ENCODE measurements around the gene ADRA1B. TPM values are rescaled to one million over a fixed set of nuclear protein-coding genes. Genes with fewer than 3 reads are reported as not detected.

ADRA1B gene
- total RNA-seq, 2 experiments from 2014 or later = not detected

- Mint-ChIP-seq H3K27me3 (ENCODE audit: low read depth) (no peaks in the 10 kb centered on the region), H3K4me3 (no peak overlapping the region), H3K4me1 (ENCODE audit: low read depth) (peaks cover 20% of the 10 kb centered on the region), H3K27ac (no peak overlapping the region), H3K9me3 (ENCODE audit: insufficient read depth) (no peaks in the 10 kb centered on the region), H3K36me3 (ENCODE audit: low read depth) (peaks cover 22% of the 10 kb centered on the region)
- ATAC-seq (no peak), DNase-seq (no peak)
- CTCF ChIA-PET = no interaction called here
- POLR2A ChIA-PET = no interaction called here
These were observed 102.8 kb downstream of the ADRA1B start for GRCh38 chr5:160018945-160019625.

- Mint-ChIP-seq H3K9me3 (ENCODE audit: insufficient read depth) (no peaks in the 10 kb centered on the region), H3K27me3 (ENCODE audit: low read depth) (no peaks in the 10 kb centered on the region), H3K27ac (peak overlapping the region; percentile 34), H3K4me1 (ENCODE audit: low read depth) (peaks cover 20% of the 10 kb centered on the region), H3K36me3 (ENCODE audit: low read depth) (peaks cover 20% of the 10 kb centered on the region), H3K4me3 (no peak overlapping the region)
- ATAC-seq (no peak), DNase-seq (no peak)
- ChIA-PET POLR2A (interaction anchor here (1.3 kb wide), 1 partner anchor 11 kb away, joined by 5 read pairs; the partner anchor contains the start of gene TTC1), CTCF (interaction anchor here (0.6 to 5.0 kb wide), 6 partner anchors 10 to 325 kb away, joined by 3 to 58 read pairs (median 20); partner anchors contain the start of gene TTC1)
These were observed 104.0 kb downstream of the ADRA1B start for GRCh38 chr5:160020266-160020770.

GRCh38 chr5:160020964-160021363 lies 104.7 kb downstream of the ADRA1B start:
- no peak for ATAC-seq
- peaks cover 20% of the 10 kb centered on the region for H3K4me1 Mint-ChIP-seq (ENCODE audit: low read depth)
- H3K36me3 Mint-ChIP-seq (ENCODE audit: low read depth) = peaks cover 20% of the 10 kb centered on the region
- POLR2A ChIA-PET = interaction anchor here (1.3 kb wide), 2 partner anchors 12 kb away, joined by 5 to 7 read pairs; partner anchors contain the start of gene TTC1
- CTCF ChIA-PET = interaction anchor here (1.1 to 5.0 kb wide), 23 partner anchors 10 to 914 kb away, joined by 3 to 58 read pairs (median 5); partner anchors contain the start of genes PWWP2A and TTC1
- no peaks in the 10 kb centered on the region for H3K9me3 Mint-ChIP-seq (ENCODE audit: insufficient read depth)
- no peak for DNase-seq
- no peaks in the 10 kb centered on the region for H3K27me3 Mint-ChIP-seq (ENCODE audit: low read depth)
- H3K4me3 Mint-ChIP-seq = no peak overlapping the region
- no peak overlapping the region for H3K27ac Mint-ChIP-seq

- DNase-seq = peak; percentile 75
- POLR2A ChIA-PET = interaction anchor here (1.3 kb wide), 1 partner anchor 13 kb away, joined by 7 read pairs; the partner anchor contains the start of gene TTC1
These were observed 105.7 kb downstream of the ADRA1B start for GRCh38 chr5:160021831-160022446.

More at GRCh38 chr5:160021831-160022446, 105.7 kb downstream of the ADRA1B start:
- no peaks in the 10 kb centered on the region for H3K27me3 Mint-ChIP-seq (ENCODE audit: low read depth)
- peaks cover 20% of the 10 kb centered on the region for H3K4me1 Mint-ChIP-seq (ENCODE audit: low read depth)
- H3K27ac Mint-ChIP-seq = no peak overlapping the region
- H3K36me3 Mint-ChIP-seq (ENCODE audit: low read depth) = peaks cover 23% of the 10 kb centered on the region
- peak; percentile 86 for ATAC-seq
- CTCF ChIA-PET = interaction anchor here (0.5 to 5.0 kb wide), 51 partner anchors 9 to 915 kb away, joined by 3 to 58 read pairs (median 4); partner anchors contain the start of genes PWWP2A and TTC1
- H3K9me3 Mint-ChIP-seq (ENCODE audit: insufficient read depth) = no peaks in the 10 kb centered on the region
- no peak overlapping the region for H3K4me3 Mint-ChIP-seq

Other genes starting within 250 kb of the ADRA1B start
- 10 to 100 TPM; 50.1 to 51.6 TPM for gene TTC1, start 92.7 kb downstream of the ADRA1B start, total RNA-seq
- gene PWWP2A, start 203.0 kb downstream of the ADRA1B start, total RNA-seq = 10 to 100 TPM; 19.5 to 24.9 TPM